ENCODE results near the gene ART5.

GRCh38 chr11:3615998-3616397, 25.8 kb downstream of the ART5 start:
- TF ChIP-seq, protein P1, sequence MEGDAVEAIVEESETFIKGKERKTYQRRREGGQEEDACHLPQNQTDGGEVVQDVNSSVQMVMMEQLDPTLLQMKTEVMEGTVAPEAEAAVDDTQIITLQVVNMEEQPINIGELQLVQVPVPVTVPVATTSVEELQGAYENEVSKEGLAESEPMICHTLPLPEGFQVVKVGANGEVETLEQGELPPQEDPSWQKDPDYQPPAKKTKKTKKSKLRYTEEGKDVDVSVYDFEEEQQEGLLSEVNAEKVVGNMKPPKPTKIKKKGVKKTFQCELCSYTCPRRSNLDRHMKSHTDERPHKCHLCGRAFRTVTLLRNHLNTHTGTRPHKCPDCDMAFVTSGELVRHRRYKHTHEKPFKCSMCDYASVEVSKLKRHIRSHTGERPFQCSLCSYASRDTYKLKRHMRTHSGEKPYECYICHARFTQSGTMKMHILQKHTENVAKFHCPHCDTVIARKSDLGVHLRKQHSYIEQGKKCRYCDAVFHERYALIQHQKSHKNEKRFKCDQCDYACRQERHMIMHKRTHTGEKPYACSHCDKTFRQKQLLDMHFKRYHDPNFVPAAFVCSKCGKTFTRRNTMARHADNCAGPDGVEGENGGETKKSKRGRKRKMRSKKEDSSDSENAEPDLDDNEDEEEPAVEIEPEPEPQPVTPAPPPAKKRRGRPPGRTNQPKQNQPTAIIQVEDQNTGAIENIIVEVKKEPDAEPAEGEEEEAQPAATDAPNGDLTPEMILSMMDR (IDR thresholded peaks at IDR 0.05), result no peak
- TF ChIP-seq POLR2A (IDR thresholded peaks at IDR 0.05), result no peak
